OCI-LY7 (cell line): Measurements from ENCODE around the gene UBE3D.

Experiments used
- EZH2phosphoT487 ChIP-seq: fragments of 200-600 bp; sonication (generic); IDR thresholded peaks from 2 replicates; pipeline ENCODE4 v1.6.1; 2018; ENCODE audit warnings: low read depth, borderline replicate concordance, mild to moderate bottlenecking, mixed run types, antibody characterized with exemption, low read length, moderate library complexity, mixed read lengths
- TF ChIP-seq, protein P1 (sequence below): fragments of 200-600 bp; sonication (generic); conservative IDR thresholded peaks from 2 replicates; pipeline ENCODE4 v1.5.1; 2014; ENCODE audit warnings: mild to moderate bottlenecking, antibody characterized with exemption, low read length, moderate library complexity, mixed read lengths

- TF ChIP-seq, protein P1, sequence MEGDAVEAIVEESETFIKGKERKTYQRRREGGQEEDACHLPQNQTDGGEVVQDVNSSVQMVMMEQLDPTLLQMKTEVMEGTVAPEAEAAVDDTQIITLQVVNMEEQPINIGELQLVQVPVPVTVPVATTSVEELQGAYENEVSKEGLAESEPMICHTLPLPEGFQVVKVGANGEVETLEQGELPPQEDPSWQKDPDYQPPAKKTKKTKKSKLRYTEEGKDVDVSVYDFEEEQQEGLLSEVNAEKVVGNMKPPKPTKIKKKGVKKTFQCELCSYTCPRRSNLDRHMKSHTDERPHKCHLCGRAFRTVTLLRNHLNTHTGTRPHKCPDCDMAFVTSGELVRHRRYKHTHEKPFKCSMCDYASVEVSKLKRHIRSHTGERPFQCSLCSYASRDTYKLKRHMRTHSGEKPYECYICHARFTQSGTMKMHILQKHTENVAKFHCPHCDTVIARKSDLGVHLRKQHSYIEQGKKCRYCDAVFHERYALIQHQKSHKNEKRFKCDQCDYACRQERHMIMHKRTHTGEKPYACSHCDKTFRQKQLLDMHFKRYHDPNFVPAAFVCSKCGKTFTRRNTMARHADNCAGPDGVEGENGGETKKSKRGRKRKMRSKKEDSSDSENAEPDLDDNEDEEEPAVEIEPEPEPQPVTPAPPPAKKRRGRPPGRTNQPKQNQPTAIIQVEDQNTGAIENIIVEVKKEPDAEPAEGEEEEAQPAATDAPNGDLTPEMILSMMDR, result no peak
- TF ChIP-seq EZH2phosphoT487, result no peak
Measured at GRCh38 chr6:82881519-82881918, 184.1 kb downstream of the UBE3D start.
